Stimulated activated effector memory CD8-positive, alpha-beta T cell treated with anti-CD3 and anti-CD28 coated beads, Interleukin-12 subunit alpha, Interleukin-12 subunit beta, amount 100 ng/mL, for 72 hours (primary cell): ENCODE data around the gene PPARG.

Experiments
- ATAC-seq: fragments of 150-1000 bp; cut with Tn5 transposase; 2 replicates; pipeline ENCODE4 v1.10.0; 2021
- DNase-seq, 2 donors: peaks; one replicate each; pipeline ENCODE4 v3.0.0; 2021 to 2022; ENCODE audit warnings: low spot score in 2 of 2
- H3K27ac Mint-ChIP-seq: one replicate; pipeline ENCODE4 v1.8.0; 2022; ENCODE audit warnings: mild to moderate bottlenecking, mixed read lengths
- H3K36me3 Mint-ChIP-seq: one replicate; pipeline ENCODE4 v1.8.0; 2022; ENCODE audit warnings: mild to moderate bottlenecking, mixed read lengths
- H3K4me1 Mint-ChIP-seq: one replicate; pipeline ENCODE4 v1.8.0; 2022; ENCODE audit warnings: mixed read lengths
- H3K4me3 Mint-ChIP-seq: one replicate; pipeline ENCODE4 v1.8.0; 2022; ENCODE audit warnings: mild to moderate bottlenecking, mixed read lengths
- H3K9me3 Mint-ChIP-seq: one replicate; pipeline ENCODE4 v1.8.0; 2022; ENCODE audit warnings: mixed read lengths

Gene PPARG

GRCh38 chr3:12413721-12414255 lies 124.9 kb downstream of the PPARG start:
- H3K9me3 Mint-ChIP-seq: no peaks in the 10 kb centered on the region
- no peak for ATAC-seq
- no peaks in the 10 kb centered on the region for H3K36me3 Mint-ChIP-seq
- peaks cover 7% of the 10 kb centered on the region for H3K4me1 Mint-ChIP-seq
- no peak overlapping the region for H3K27ac Mint-ChIP-seq
- no peak for DNase-seq
- no peak overlapping the region for H3K4me3 Mint-ChIP-seq

- Mint-ChIP-seq H3K27ac (no peak overlapping the region), H3K4me1 (peaks cover 7% of the 10 kb centered on the region), H3K9me3 (no peaks in the 10 kb centered on the region), H3K4me3 (no peak overlapping the region), H3K36me3 (no peaks in the 10 kb centered on the region)
- ATAC-seq (peak; percentile 88), DNase-seq (no peak)
Observed at GRCh38 chr3:12415014-12415680, 126.3 kb downstream of the PPARG start.

- DNase-seq: no peak
- Mint-ChIP-seq H3K4me1 (peaks cover 7% of the 10 kb centered on the region), H3K27ac (no peak overlapping the region), H3K9me3 (no peaks in the 10 kb centered on the region), H3K36me3 (no peaks in the 10 kb centered on the region), H3K4me3 (no peak overlapping the region)
- ATAC-seq: no peak
Observed at GRCh38 chr3:12416731-12417130, 127.9 kb downstream of the PPARG start.

- peak; percentile 33 for ATAC-seq
- Mint-ChIP-seq H3K4me1 (peaks cover 15% of the 10 kb centered on the region), H3K4me3 (no peak overlapping the region), H3K9me3 (no peaks in the 10 kb centered on the region), H3K27ac (no peak overlapping the region), H3K36me3 (no peaks in the 10 kb centered on the region)
- no peak for DNase-seq
Observed at GRCh38 chr3:12420393-12420792, 131.5 kb downstream of the PPARG start.

GRCh38 chr3:12421132-12421531 lies 132.3 kb downstream of the PPARG start:
- H3K4me1 Mint-ChIP-seq: peaks cover 20% of the 10 kb centered on the region
- H3K9me3 Mint-ChIP-seq: no peaks in the 10 kb centered on the region
- H3K27ac Mint-ChIP-seq: no peak overlapping the region
- ATAC-seq (no peak), DNase-seq (no peak)
- no peak overlapping the region for H3K4me3 Mint-ChIP-seq
- H3K36me3 Mint-ChIP-seq: no peaks in the 10 kb centered on the region

GRCh38 chr3:12423131-12423530 lies 134.3 kb downstream of the PPARG start:
- no peak for ATAC-seq
- H3K27ac Mint-ChIP-seq: no peak overlapping the region
- no peak for DNase-seq
- peaks cover 22% of the 10 kb centered on the region for H3K4me1 Mint-ChIP-seq
- no peak overlapping the region for H3K4me3 Mint-ChIP-seq
- no peaks in the 10 kb centered on the region for H3K9me3 Mint-ChIP-seq
- H3K36me3 Mint-ChIP-seq: no peaks in the 10 kb centered on the region

- H3K36me3 Mint-ChIP-seq: no peaks in the 10 kb centered on the region
- ATAC-seq: peak; percentile 92
- H3K4me3 Mint-ChIP-seq: peak overlapping the region; percentile 36
- DNase-seq: peak; percentile 14 to 76
- H3K27ac Mint-ChIP-seq: peak overlapping the region; percentile 40
- H3K4me1 Mint-ChIP-seq: peaks cover 22% of the 10 kb centered on the region
- H3K9me3 Mint-ChIP-seq: no peaks in the 10 kb centered on the region
Observed at GRCh38 chr3:12423918-12424630, 135.2 kb downstream of the PPARG start.

- Mint-ChIP-seq H3K9me3 (no peaks in the 10 kb centered on the region), H3K4me1 (peaks cover 22% of the 10 kb centered on the region), H3K36me3 (no peaks in the 10 kb centered on the region), H3K4me3 (peak overlapping the region; percentile 36), H3K27ac (peak overlapping the region; percentile 40)
- DNase-seq: no peak
- ATAC-seq: no peak
Observed at GRCh38 chr3:12424635-12425319, 135.9 kb downstream of the PPARG start.

GRCh38 chr3:12425850-12426579 lies 137.1 kb downstream of the PPARG start:
- no peak for ATAC-seq
- H3K9me3 Mint-ChIP-seq: no peaks in the 10 kb centered on the region
- H3K36me3 Mint-ChIP-seq: no peaks in the 10 kb centered on the region
- no peak overlapping the region for H3K4me3 Mint-ChIP-seq
- no peak for DNase-seq
- H3K27ac Mint-ChIP-seq: no peak overlapping the region
- peaks cover 22% of the 10 kb centered on the region for H3K4me1 Mint-ChIP-seq

- Mint-ChIP-seq H3K9me3 (no peaks in the 10 kb centered on the region), H3K27ac (no peak overlapping the region), H3K4me3 (no peak overlapping the region), H3K4me1 (peaks cover 22% of the 10 kb centered on the region), H3K36me3 (no peaks in the 10 kb centered on the region)
- no peak for ATAC-seq
- DNase-seq: no peak
Observed at GRCh38 chr3:12427551-12427950, 138.7 kb downstream of the PPARG start.

GRCh38 chr3:12428126-12428525 lies 139.3 kb downstream of the PPARG start:
- H3K4me1 Mint-ChIP-seq: peaks cover 22% of the 10 kb centered on the region
- no peak for DNase-seq
- no peaks in the 10 kb centered on the region for H3K36me3 Mint-ChIP-seq

GRCh38 chr3:12430086-12430485 lies 141.2 kb downstream of the PPARG start:
- no peak for DNase-seq
- no peak for ATAC-seq
- no peak overlapping the region for H3K27ac Mint-ChIP-seq
- no peaks in the 10 kb centered on the region for H3K9me3 Mint-ChIP-seq
- H3K4me1 Mint-ChIP-seq: peaks cover 7% of the 10 kb centered on the region
- no peaks in the 10 kb centered on the region for H3K36me3 Mint-ChIP-seq
- no peak overlapping the region for H3K4me3 Mint-ChIP-seq

More at GRCh38 chr3:12428126-12428525, 139.3 kb downstream of the PPARG start:
- Mint-ChIP-seq H3K27ac (no peak overlapping the region), H3K4me3 (no peak overlapping the region), H3K9me3 (no peaks in the 10 kb centered on the region)
- no peak for ATAC-seq

- Mint-ChIP-seq H3K36me3 (no peaks in the 10 kb centered on the region), H3K4me3 (no peak overlapping the region), H3K4me1 (no peaks in the 10 kb centered on the region), H3K27ac (no peak overlapping the region), H3K9me3 (no peaks in the 10 kb centered on the region)
- ATAC-seq: no peak
- DNase-seq: no peak
Observed at GRCh38 chr3:12433823-12434222, 145.0 kb downstream of the PPARG start.

- no peaks in the 10 kb centered on the region for H3K9me3 Mint-ChIP-seq
- DNase-seq: no peak
- H3K27ac Mint-ChIP-seq: no peak overlapping the region
- H3K4me3 Mint-ChIP-seq: no peak overlapping the region
- H3K4me1 Mint-ChIP-seq: no peaks in the 10 kb centered on the region
- ATAC-seq: no peak
- no peaks in the 10 kb centered on the region for H3K36me3 Mint-ChIP-seq
Observed at GRCh38 chr3:12436514-12437220, 147.8 kb downstream of the PPARG start.
